Pancreas (tissue), 10 donors: ENCODE results near the gene NGF. TPM values are rescaled to one million over a fixed set of nuclear protein-coding genes. Genes with fewer than 3 reads are reported as not detected.
A peak's percentile ranks its signal among the peaks of the same experiment; 100 is the strongest.

Experiments
- ATAC-seq, 4 donors: fragments of 200-7000 bp; cut with Tn5 transposase; one replicate each; pipeline versions ENCODE4 v1.8.0 to v1.9.1; 2020; ENCODE audit warnings: mild to moderate bottlenecking in 4 of 4, moderate library complexity in 4 of 4
- DNase-seq, 6 donors: peaks; one replicate each; pipeline ENCODE4 v3.0.0-alpha.2; 2020
- FAIRE-seq: peaks from 2 replicates; lab custom pipeline; 2012; peaks lifted over from hg19 to GRCh38; lab: Jason Lieb, UNC
- H3K27ac ChIP-seq, 4 donors: fragments of 200-600 bp; sonication (generic); 1 replicate in 3 of 4; 2 replicates in 1 of 4; pipeline versions ENCODE4 v1.5.0 to v1.8.0; 2020
- H3K27me3 ChIP-seq, 4 donors: fragments of 200-600 bp; one replicate each; pipeline ENCODE4 v1.8.0; 2021
- H3K36me3 ChIP-seq, 3 donors: fragments of 200-600 bp; sonication (generic) in 1 of 3; one replicate each; pipeline versions ENCODE4 v1.5.0 to v1.8.0; 2020 to 2021
- H3K4me1 ChIP-seq, 3 donors: fragments of 200-600 bp; one replicate each; pipeline ENCODE4 v1.8.0; 2021
- H3K4me3 ChIP-seq, 4 donors: fragments of 200-600 bp; sonication (generic) in 2 of 4; one replicate each; pipeline versions ENCODE4 v1.5.0 to v1.8.0; 2020 to 2021
- H3K9me3 ChIP-seq, 4 donors: fragments of 200-600 bp; one replicate each; pipeline ENCODE4 v1.8.0; 2021
- CTCF ChIP-seq, 4 donors: fragments of 200-600 bp; sonication (generic) in 3 of 4; IDR thresholded peaks; one replicate each; pipeline versions ENCODE4 v1.5.0 to v1.8.0; 2021; ENCODE audit warnings: antibody characterized with exemption in 4 of 4
- WGBS, 2 donors: extraction: QIAGEN DNeasy Blood & Tissue Kit; methylation state at CpG; one replicate each; pipeline ENCODE4 v1.1.7; 2013; 5-methylcytosine and 5-hydroxymethylcytosine counted together
- intact Hi-C, 3 donors: fragments of 100-400 bp; cut with DNase I; formaldehyde crosslinking; loops; one replicate each; pipeline versions ENCODE4 v1.11.1 to v1.14.2; 2022
- polyA plus RNA-seq, 2 donors: library from polyadenylated mRNA; stranded (reverse); fragments of 200-250 nt; gene quantifications; one replicate each; pipeline ENCODE4 v1.2.3, GENCODE V29; 2013
- total RNA-seq, 6 donors: library from RNA; stranded (reverse); fragmentation: NEBNext Ultra II Directional in 4 of 6; extraction: Animal tissue kit (Norgen Biotek cat#: 25700) in 4 of 6; gene quantifications; one replicate each; pipeline versions ENCODE4 v1.2.1 to v1.2.4, GENCODE V29; 2021 to 2023
- donor health status: healthy with polysubstance abuse.
- donor health status: DM: no; HTN: no; CAD: no; lungs with moderate emphysema.
- donor health status: DM: no; HTN: no; CAD: no.
- donor health status: control.
- donor health status: control.
- donor health status: Bipolar disorder and iron deficiency.
- donor health status: DM: yes; HTN: yes; CAD: no.
- donor health status: DM: no; HTN: no; CAD: no.
- donor health status: DM: no; HTN: no; CAD: no.
- donor health status: DM: yes; HTN: yes; CAD: no.

NGF gene
- total and polyA plus RNA-seq, 8 donors: 0.25 to 1.1 (median 0.54) TPM; not detected in 2

- intact Hi-C loops: no loop called here
- ATAC-seq: no peak
- no peaks in the 10 kb centered on the region for H3K9me3 ChIP-seq
- FAIRE-seq: no peak
- H3K36me3 ChIP-seq: no peaks in the 10 kb centered on the region
- H3K4me3 ChIP-seq: no peak overlapping the region
- DNase-seq: no peak
- TF ChIP-seq CTCF (IDR thresholded peaks at IDR 0.05): no peak
- H3K27me3 ChIP-seq: no peaks in the 10 kb centered on the region
- WGBS, 2 donors: 93 to 95% methylated on average over 2 of the region's 2 CpGs
- H3K4me1 ChIP-seq: no peaks in the 10 kb centered on the region
- H3K27ac ChIP-seq: no peak overlapping the region
Measured at GRCh38 chr1:115281143-115281542, 56.9 kb downstream of the NGF start.

GRCh38 chr1:115280064-115280463, 58.0 kb downstream of the NGF start:
- no peaks in the 10 kb centered on the region for H3K9me3 ChIP-seq
- no peak for TF ChIP-seq CTCF (IDR thresholded peaks at IDR 0.05)
- H3K27ac ChIP-seq: no peak overlapping the region
- no peak overlapping the region for H3K4me3 ChIP-seq
- no peak for FAIRE-seq
- H3K36me3 ChIP-seq: no peaks in the 10 kb centered on the region
- intact Hi-C loops: no loop called here
- no peak for ATAC-seq
- 77 to 80% methylated on average over 8 of the region's 8 CpGs for WGBS, 2 donors
- no peaks in the 10 kb centered on the region for H3K27me3 ChIP-seq
- DNase-seq: no peak
- no peaks in the 10 kb centered on the region for H3K4me1 ChIP-seq

GRCh38 chr1:115278211-115278610, 59.8 kb downstream of the NGF start:
- Histone ChIP-seq H3K27me3 (no peaks in the 10 kb centered on the region), H3K27ac (no peak overlapping the region), H3K4me3 (no peak overlapping the region), H3K9me3 (no peaks in the 10 kb centered on the region), H3K36me3 (no peaks in the 10 kb centered on the region), H3K4me1 (no peaks in the 10 kb centered on the region)
- ATAC-seq: no peak
- DNase-seq: no peak
- WGBS, 2 donors: 75 to 78% methylated on average over 3 of the region's 3 CpGs
- intact Hi-C loops: loop anchor here in 1 of 3 donors (10.0 kb wide), 1 partner anchor 187 kb away; no protein-coding TSS in a partner anchor
- FAIRE-seq: no peak
- no peak for TF ChIP-seq CTCF (IDR thresholded peaks at IDR 0.05)

- no peak for FAIRE-seq
- Histone ChIP-seq H3K27ac (no peak overlapping the region), H3K36me3 (no peaks in the 10 kb centered on the region), H3K9me3 (no peaks in the 10 kb centered on the region), H3K4me3 (no peak overlapping the region), H3K4me1 (no peaks in the 10 kb centered on the region), H3K27me3 (no peaks in the 10 kb centered on the region)
- WGBS, 2 donors: 62 to 69% methylated on average over 2 of the region's 2 CpGs
- no peak for DNase-seq
- intact Hi-C loops: loop anchor here in 1 of 3 donors (10.0 kb wide), 1 partner anchor 188 kb away; no protein-coding TSS in a partner anchor
- ATAC-seq: peak in 1 of 4 donors; percentile 44
- TF ChIP-seq CTCF (IDR thresholded peaks at IDR 0.05): no peak
Measured at GRCh38 chr1:115277276-115277675, 60.8 kb downstream of the NGF start.

GRCh38 chr1:115275216-115275615, 62.8 kb downstream of the NGF start:
- ATAC-seq (no peak), DNase-seq (no peak), FAIRE-seq (no peak)
- TF ChIP-seq CTCF (IDR thresholded peaks at IDR 0.05): peak in 1 of 4 donors; percentile 9
- Histone ChIP-seq H3K27ac (no peak overlapping the region), H3K36me3 (no peaks in the 10 kb centered on the region), H3K4me1 (no peaks in the 10 kb centered on the region), H3K27me3 (no peaks in the 10 kb centered on the region), H3K4me3 (no peak overlapping the region), H3K9me3 (no peaks in the 10 kb centered on the region)
- intact Hi-C loops: loop anchor here in 1 of 3 donors (10.0 kb wide), 1 partner anchor 190 kb away; no protein-coding TSS in a partner anchor
